HEK293T (cell line): ENCODE data around the gene PTGES3.

Experiments
- ELF4 ChIP-seq: fragments of 450-650 bp; IDR thresholded peaks from 2 replicates; pipeline ENCODE4 v1.6.1; 2017; ENCODE audit warnings: antibody characterized with exemption
- FOXA1 ChIP-seq: fragments of 450-650 bp; IDR thresholded peaks from 2 replicates; pipeline ENCODE4 v1.6.1; 2016; ENCODE audit warnings: mild to moderate bottlenecking
- FOXM1 ChIP-seq: fragments of 450-650 bp; IDR thresholded peaks from 2 replicates; pipeline ENCODE4 v1.6.1; 2017; ENCODE audit warnings: mild to moderate bottlenecking, borderline replicate concordance
- LEF1 ChIP-seq: fragments of 450-650 bp; IDR thresholded peaks from 2 replicates; pipeline ENCODE4 v1.6.1; 2017; ENCODE audit warnings: mild to moderate bottlenecking, borderline replicate concordance
- SP1 ChIP-seq: fragments of 450-650 bp; IDR thresholded peaks from 2 replicates; pipeline ENCODE4 v1.6.1; 2017
- SUZ12 ChIP-seq: fragments of 450-650 bp; IDR thresholded peaks from 2 replicates; pipeline ENCODE4 v1.6.1; 2016; ENCODE audit warnings: mild to moderate bottlenecking
- TARDBP ChIP-seq: fragments of 450-650 bp; IDR thresholded peaks from 2 replicates; pipeline ENCODE4 v1.6.1; 2016
- ZNF384 ChIP-seq: fragments of 450-650 bp; IDR thresholded peaks from 2 replicates; pipeline ENCODE4 v1.6.1; 2016

DNA sequence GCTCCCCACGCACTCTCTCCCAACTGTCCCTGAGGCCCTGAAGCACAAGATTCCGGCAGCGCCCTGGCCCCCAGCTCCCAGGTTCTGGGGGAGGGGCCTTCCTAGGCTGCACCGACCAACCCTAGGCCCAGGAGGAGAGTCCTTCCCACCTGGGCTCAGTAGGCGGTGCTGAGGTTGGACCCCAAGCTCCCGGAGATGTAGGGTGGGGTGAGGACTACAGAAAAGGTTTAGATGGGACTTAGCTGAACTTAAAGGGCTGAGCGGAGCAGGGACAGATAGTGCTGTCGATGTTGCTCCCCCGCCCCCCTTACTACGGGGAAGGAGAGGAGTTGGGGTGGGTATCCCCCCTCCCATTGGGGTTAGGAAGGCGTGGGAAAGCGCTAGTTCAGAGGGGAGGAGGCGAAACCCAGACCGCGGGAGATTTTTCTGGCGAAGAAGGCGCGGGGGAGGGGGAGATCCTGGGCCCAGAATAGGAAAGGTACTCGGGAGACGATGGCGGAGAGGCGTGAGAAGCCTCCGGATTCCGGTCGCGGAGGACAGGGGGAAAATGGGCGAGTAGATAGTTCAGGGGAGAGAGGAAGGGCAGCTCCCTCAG is 53.7 kb downstream of the PTGES3 start:
- TF ChIP-seq ZNF384: no peak
- no peak for TF ChIP-seq SUZ12
- no peak for TF ChIP-seq FOXA1
- no peak for TF ChIP-seq ELF4
- TF ChIP-seq TARDBP: no peak
- no peak for TF ChIP-seq SP1
- no peak for TF ChIP-seq FOXM1
- TF ChIP-seq LEF1: no peak
